H9 (cell line): ENCODE measurements around the gene IBA57. TPM values are rescaled to one million over a fixed set of nuclear protein-coding genes. Genes with fewer than 3 reads are reported as not detected.

Experiments used
- DNase-seq: peaks from one replicate; pipeline ENCODE4 v3.0.0-alpha.2; 2017
- H2AFZ ChIP-seq: one replicate; pipeline ENCODE4 v1.6.1; 2013; ENCODE audit warnings: mild to moderate bottlenecking, low read length, control low read depth, moderate library complexity
- H2AK5ac ChIP-seq: 2 replicates; pipeline ENCODE4 v1.6.1; 2013; ENCODE audit warnings: low read length, control low read depth, mixed read lengths; ENCODE audit not compliant: insufficient read length
- H2BK120ac ChIP-seq: one replicate; pipeline ENCODE4 v1.6.1; 2013; ENCODE audit warnings: low read depth, mild to moderate bottlenecking, low read length, control low read depth, inconsistent platforms; ENCODE audit not compliant: poor library complexity, severe bottlenecking
- H2BK12ac ChIP-seq: 2 replicates; pipeline ENCODE4 v1.6.1; 2013; ENCODE audit warnings: low read length, control low read depth, mixed read lengths, low read depth; ENCODE audit not compliant: insufficient read length
- H2BK15ac ChIP-seq: 2 replicates; pipeline ENCODE4 v1.6.1; 2013; ENCODE audit warnings: low read depth, low read length, control low read depth
- H2BK20ac ChIP-seq: one replicate; pipeline ENCODE4 v1.6.1; 2013; ENCODE audit warnings: low read depth, mild to moderate bottlenecking, low read length, control low read depth, inconsistent platforms; ENCODE audit not compliant: poor library complexity, severe bottlenecking
- H2BK5ac ChIP-seq: 2 replicates; pipeline ENCODE4 v1.6.1; 2013; ENCODE audit warnings: low read length, control low read depth, mixed read lengths; ENCODE audit not compliant: insufficient read length
- H3K14ac ChIP-seq: 2 replicates; pipeline ENCODE4 v1.6.1; 2013; ENCODE audit warnings: low read length, control low read depth; ENCODE audit not compliant: insufficient read depth
- H3K18ac ChIP-seq: 2 replicates; pipeline ENCODE4 v1.6.1; 2013; ENCODE audit warnings: low read depth, mild to moderate bottlenecking, mixed read lengths, low read length, control low read depth; ENCODE audit not compliant: insufficient read length
- H3K23ac ChIP-seq: 2 replicates; pipeline ENCODE4 v1.6.1; 2013; ENCODE audit warnings: low read length, control low read depth, mixed read lengths, low read depth; ENCODE audit not compliant: insufficient read length
- H3K23me2 ChIP-seq: 2 replicates; pipeline ENCODE4 v1.6.1; 2013; ENCODE audit warnings: low read depth, mild to moderate bottlenecking, mixed read lengths, low read length, control low read depth; ENCODE audit not compliant: insufficient read length, poor library complexity, severe bottlenecking
- H3K27ac ChIP-seq: 2 replicates; pipeline ENCODE4 v1.5.1; 2013; ENCODE audit warnings: low read length, control low read depth, mixed read lengths, low read depth; ENCODE audit not compliant: insufficient read length
- H3K27me3 ChIP-seq: 2 replicates; pipeline ENCODE4 v1.6.1; 2013; ENCODE audit warnings: low read length, control low read depth, inconsistent platforms; ENCODE audit not compliant: insufficient read depth
- H3K4ac ChIP-seq: 2 replicates; pipeline ENCODE4 v1.6.1; 2013; ENCODE audit warnings: low read depth, mild to moderate bottlenecking, control low read depth, inconsistent platforms, low read length, moderate library complexity
- H3K4me1 ChIP-seq: 2 replicates; pipeline ENCODE4 v1.6.1; 2013; ENCODE audit warnings: low read length, control low read depth, inconsistent platforms; ENCODE audit not compliant: insufficient read depth
- H3K4me2 ChIP-seq: 2 replicates; pipeline ENCODE4 v1.6.1; 2013; ENCODE audit warnings: low read length, control low read depth, mixed read lengths; ENCODE audit not compliant: insufficient read length, insufficient read depth
- H3K56ac ChIP-seq: 2 replicates; pipeline ENCODE4 v1.6.1; 2013; ENCODE audit warnings: low read depth, mild to moderate bottlenecking, mixed read lengths, low read length, control low read depth; ENCODE audit not compliant: insufficient read length
- H3K79me1 ChIP-seq: 2 replicates; pipeline ENCODE4 v1.6.1; 2013; ENCODE audit warnings: low read depth, mild to moderate bottlenecking, moderate library complexity, low read length, control low read depth, inconsistent platforms; ENCODE audit not compliant: insufficient read depth, poor library complexity, severe bottlenecking
- H3K79me2 ChIP-seq: 2 replicates; pipeline ENCODE4 v1.6.1; 2013; ENCODE audit warnings: low read length, control low read depth, inconsistent platforms; ENCODE audit not compliant: insufficient read depth
- H3K9ac ChIP-seq: 2 replicates; pipeline ENCODE4 v1.6.1; 2013; ENCODE audit warnings: low read length, control low read depth, mixed read lengths; ENCODE audit not compliant: insufficient read length; ENCODE audit errors: extremely low read depth
- H3K9me3 ChIP-seq: one replicate; pipeline ENCODE4 v1.6.1; 2013; ENCODE audit warnings: low read depth, low read length, inconsistent platforms; ENCODE audit not compliant: control insufficient read depth
- H3T11ph ChIP-seq: one replicate; pipeline ENCODE4 v1.6.1; 2013; ENCODE audit warnings: mild to moderate bottlenecking, low read length, control low read depth, inconsistent platforms
- H4K20me1 ChIP-seq: one replicate; pipeline ENCODE4 v1.6.1; 2013; ENCODE audit not compliant: control insufficient read depth, insufficient read length, insufficient read depth
- H4K5ac ChIP-seq: 2 replicates; pipeline ENCODE4 v1.6.1; 2013; ENCODE audit warnings: low read depth, mild to moderate bottlenecking, mixed read lengths, low read length, control low read depth; ENCODE audit not compliant: insufficient read length
- H4K8ac ChIP-seq: replicated peaks from 2 replicates; pipeline ENCODE4 v1.6.1; 2013; ENCODE audit warnings: low read length, control low read depth, mixed read lengths, low read depth; ENCODE audit not compliant: insufficient read length
- H4K91ac ChIP-seq: 2 replicates; pipeline ENCODE4 v1.6.1; 2013; ENCODE audit warnings: low read depth, mild to moderate bottlenecking, moderate library complexity, mixed read lengths, low read length, control low read depth; ENCODE audit not compliant: insufficient read length
- H3K27ac Mint-ChIP-seq, 3 experiments: 2 replicates in 2 of 3; 3 replicates in 1 of 3; pipeline ENCODE4 v1.8.0; 2020 to 2021; ENCODE audit warnings: mixed read lengths in 3 of 3, mild to moderate bottlenecking in 1 of 3, moderate library complexity in 1 of 3
- H3K27me3 Mint-ChIP-seq: 2 replicates; pipeline ENCODE4 v1.8.0; 2021; ENCODE audit warnings: low read depth, mild to moderate bottlenecking, moderate library complexity, mixed read lengths
- H3K36me3 Mint-ChIP-seq, 3 experiments: 2 replicates in 2 of 3; 3 replicates in 1 of 3; pipeline ENCODE4 v1.8.0; 2020 to 2021; ENCODE audit warnings: low read depth in 3 of 3, mixed read lengths in 3 of 3; ENCODE audit not compliant: insufficient read depth in 1 of 3
- H3K4me1 Mint-ChIP-seq, 2 experiments: 2 replicates each; pipeline ENCODE4 v1.8.0; 2020; ENCODE audit warnings: mixed read lengths in 2 of 2
- H3K4me3 Mint-ChIP-seq, 2 experiments: 2 replicates in 1 of 2; 3 replicates in 1 of 2; pipeline ENCODE4 v1.8.0; 2020 to 2021; ENCODE audit warnings: mild to moderate bottlenecking in 2 of 2, mixed read lengths in 2 of 2, moderate library complexity in 1 of 2
- H3K9me3 Mint-ChIP-seq, 2 experiments: 2 replicates in 1 of 2; 3 replicates in 1 of 2; pipeline ENCODE4 v1.8.0; 2020; ENCODE audit warnings: mild to moderate bottlenecking in 2 of 2, mixed read lengths in 2 of 2, moderate library complexity in 1 of 2
- WGBS: extraction: QIAGEN DNeasy Blood & Tissue Kit; methylation state at CpG from one replicate; pipeline ENCODE4 v1.1.7; 2013; ENCODE audit warnings: missing lambda C conversion rate, low lambda C conversion rate, mixed read lengths; ENCODE audit not compliant: insufficient read length; ENCODE audit errors: extremely low coverage; 5-methylcytosine and 5-hydroxymethylcytosine counted together
- total RNA-seq: library from RNA; stranded (reverse); gene quantifications from 2 replicates; pipeline ENCODE4 v1.2.1, GENCODE V29; 2021
- TF ChIP-seq, protein P1 (sequence below): fragments of 200-600 bp; sonication (generic); conservative IDR thresholded peaks from 3 replicates; pipeline ENCODE4 v1.8.0; 2021; ENCODE audit warnings: antibody characterized with exemption, mild to moderate bottlenecking

The IBA57 gene
- total RNA-seq, 1 experiment from 2014 or later = 12.6 TPM

DNA sequence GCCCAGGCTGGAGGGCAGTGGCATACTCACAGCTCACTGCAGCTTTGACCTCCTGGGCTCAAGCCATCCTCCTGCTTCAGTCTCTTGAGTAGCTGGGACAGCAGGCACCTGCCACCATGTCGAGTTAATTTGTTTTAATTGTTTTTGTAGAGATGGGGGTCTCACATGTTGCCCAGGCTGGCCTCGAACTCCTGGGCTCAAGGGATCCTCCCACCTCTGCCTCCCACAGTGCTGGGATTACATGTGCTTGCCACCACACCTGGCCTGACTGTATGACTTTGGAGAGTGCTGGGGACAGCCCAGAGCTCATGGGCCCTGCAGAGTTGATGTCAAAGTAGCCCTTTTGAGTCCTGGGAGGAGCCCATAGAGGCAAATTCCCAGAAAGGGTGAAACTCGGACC lies 44.1 kb downstream of the IBA57 start:
- Histone ChIP-seq H4K8ac (no peak overlapping the region), H3K18ac (no peak overlapping the region), H3K9me3 (no peaks in the 10 kb centered on the region), H2BK12ac (no peak overlapping the region), H2BK120ac (no peak overlapping the region), H3K14ac (no peak overlapping the region), H3K23me2 (peaks cover 15% of the 10 kb centered on the region), H3T11ph (no peak overlapping the region), H3K79me1 (no peaks in the 10 kb centered on the region), H3K27ac (no peak overlapping the region), H2BK5ac (no peak overlapping the region), H4K20me1 (no peaks in the 10 kb centered on the region), H2AK5ac (no peak overlapping the region), H3K4me2 (no peak overlapping the region), H3K79me2 (no peaks in the 10 kb centered on the region), H3K27me3 (no peaks in the 10 kb centered on the region; the same call in 1 of the 2 replicates), H4K5ac (no peak overlapping the region), H3K56ac (no peak overlapping the region), H2AFZ (no peak overlapping the region), H3K4ac (no peak overlapping the region), H2BK15ac (no peak overlapping the region), H3K4me1 (no peaks in the 10 kb centered on the region; the same call in 1 of the 2 replicates), H3K9ac (no peak overlapping the region), H4K91ac (no peak overlapping the region), H2BK20ac (no peak overlapping the region), H3K23ac (no peak overlapping the region)
- no peaks in the 10 kb centered on the region for H3K36me3 Mint-ChIP-seq
- TF ChIP-seq, protein P1, sequence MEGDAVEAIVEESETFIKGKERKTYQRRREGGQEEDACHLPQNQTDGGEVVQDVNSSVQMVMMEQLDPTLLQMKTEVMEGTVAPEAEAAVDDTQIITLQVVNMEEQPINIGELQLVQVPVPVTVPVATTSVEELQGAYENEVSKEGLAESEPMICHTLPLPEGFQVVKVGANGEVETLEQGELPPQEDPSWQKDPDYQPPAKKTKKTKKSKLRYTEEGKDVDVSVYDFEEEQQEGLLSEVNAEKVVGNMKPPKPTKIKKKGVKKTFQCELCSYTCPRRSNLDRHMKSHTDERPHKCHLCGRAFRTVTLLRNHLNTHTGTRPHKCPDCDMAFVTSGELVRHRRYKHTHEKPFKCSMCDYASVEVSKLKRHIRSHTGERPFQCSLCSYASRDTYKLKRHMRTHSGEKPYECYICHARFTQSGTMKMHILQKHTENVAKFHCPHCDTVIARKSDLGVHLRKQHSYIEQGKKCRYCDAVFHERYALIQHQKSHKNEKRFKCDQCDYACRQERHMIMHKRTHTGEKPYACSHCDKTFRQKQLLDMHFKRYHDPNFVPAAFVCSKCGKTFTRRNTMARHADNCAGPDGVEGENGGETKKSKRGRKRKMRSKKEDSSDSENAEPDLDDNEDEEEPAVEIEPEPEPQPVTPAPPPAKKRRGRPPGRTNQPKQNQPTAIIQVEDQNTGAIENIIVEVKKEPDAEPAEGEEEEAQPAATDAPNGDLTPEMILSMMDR = no peak
- no CpG with 5 or more reads among the region's 3 CpGs for WGBS
- H3K4me1 Mint-ChIP-seq = peaks cover 2% of the 10 kb centered on the region in 2 experiments; a peak in 2 of 4 replicates
- no peaks in the 10 kb centered on the region for H3K9me3 Mint-ChIP-seq
- peaks cover 16% of the 10 kb centered on the region for H3K27me3 Mint-ChIP-seq
- H3K4me3 Mint-ChIP-seq = no peak overlapping the region
- no peak for DNase-seq
- H3K27ac Mint-ChIP-seq = no peak overlapping the region
